Liver (tissue), 2 donors: ENCODE results near the gene DPF3.

ENCODE experiments used
- CTCF ChIP-seq: fragments of 150-350 bp; IDR thresholded peaks from 2 replicates; pipeline ENCODE4 v1.5.1; 2017; ENCODE audit warnings: improper control_type of control experiment, low read depth, low read length; ENCODE audit not compliant: missing input control
- REST ChIP-seq: IDR thresholded peaks from 2 replicates; pipeline ENCODE4 v1.6.1; 2016; ENCODE audit warnings: antibody characterized with exemption, mild to moderate bottlenecking
- donor health status: healthy.

- TF ChIP-seq REST (no peak), CTCF (no peak)
Observed at GRCh38 chr14:72822946-72823611, 70.8 kb downstream of the DPF3 start.
